A673 (cell line): ENCODE data around the gene DLL3.

Experiments
- CTCF ChIP-seq: fragments of 300-800, 200-600 bp; sonication (generic); conservative IDR thresholded peaks from 2 replicates; pipeline ENCODE4 v1.5.1; 2017; ENCODE audit warnings: low read depth, mild to moderate bottlenecking, antibody characterized with exemption, low read length, moderate library complexity, mixed read lengths
- EZH2 ChIP-seq: fragments of 200-600 bp; sonication (generic); IDR thresholded peaks from 2 replicates; pipeline ENCODE4 v1.6.1; 2017; ENCODE audit warnings: borderline replicate concordance, low read depth, mild to moderate bottlenecking, mixed read lengths, antibody characterized with exemption, low read length; ENCODE audit not compliant: poor library complexity, severe bottlenecking

- TF ChIP-seq CTCF (no peak), EZH2 (no peak)
Observed at GRCh38 chr19:39501340-39501739, 2.6 kb downstream of the DLL3 start.
